AG04450 (cell line): ENCODE results near the gene SECTM1. TPM values are rescaled to one million over a fixed set of nuclear protein-coding genes. Genes with fewer than 3 reads are reported as not detected.

Experiments
- CTCF ChIA-PET: fragments of 300-600, 350-600 bp; formaldehyde crosslinking; extraction: SDS; loops from one replicate; lab custom pipeline; 2022; ENCODE audit warnings: antibody characterized with exemption, inconsistent platforms; lab: Charles Lee
- POLR2A ChIA-PET: fragments of 350-600 bp; formaldehyde crosslinking; extraction: SDS; loops from one replicate; lab custom pipeline; 2021; ENCODE audit warnings: antibody characterized with exemption, inconsistent platforms; lab: Yijun Ruan, JAX
- DNase-seq: peaks from one replicate; pipeline ENCODE4 v3.0.0-alpha.2; 2011; ENCODE audit warnings: low read depth, low spot score
- H3K27ac ChIP-seq: one replicate; pipeline ENCODE4 v1.5.1; 2012; ENCODE audit warnings: low read depth, low read length, control low read depth
- H3K27me3 ChIP-seq: one replicate; pipeline ENCODE4 v1.6.0; 2012; ENCODE audit warnings: low read length; ENCODE audit not compliant: control insufficient read depth, insufficient read depth
- H3K4me3 ChIP-seq: 2 replicates; pipeline ENCODE4 v1.5.1; 2011; ENCODE audit warnings: mild to moderate bottlenecking, low read depth, low read length, control low read depth
- H3K9me3 ChIP-seq: 2 replicates; pipeline ENCODE4 v1.5.1; 2012; ENCODE audit warnings: low read length; ENCODE audit not compliant: control insufficient read depth, insufficient read depth
- polyA plus RNA-seq: library from polyadenylated mRNA; depleted of rRNA; stranded (reverse); fragments of >200 nt; gene quantifications from 2 replicates; pipeline ENCODE4 v1.2.3, GENCODE V29; 2011
- TF ChIP-seq, protein P1 (sequence below): IDR thresholded peaks from 2 replicates; pipeline ENCODE4 v1.5.1; 2011; ENCODE audit warnings: low read depth, low read length, control low read depth, inconsistent platforms

The SECTM1 gene
- polyA plus RNA-seq, 1 experiment = 8.0 TPM

DNA sequence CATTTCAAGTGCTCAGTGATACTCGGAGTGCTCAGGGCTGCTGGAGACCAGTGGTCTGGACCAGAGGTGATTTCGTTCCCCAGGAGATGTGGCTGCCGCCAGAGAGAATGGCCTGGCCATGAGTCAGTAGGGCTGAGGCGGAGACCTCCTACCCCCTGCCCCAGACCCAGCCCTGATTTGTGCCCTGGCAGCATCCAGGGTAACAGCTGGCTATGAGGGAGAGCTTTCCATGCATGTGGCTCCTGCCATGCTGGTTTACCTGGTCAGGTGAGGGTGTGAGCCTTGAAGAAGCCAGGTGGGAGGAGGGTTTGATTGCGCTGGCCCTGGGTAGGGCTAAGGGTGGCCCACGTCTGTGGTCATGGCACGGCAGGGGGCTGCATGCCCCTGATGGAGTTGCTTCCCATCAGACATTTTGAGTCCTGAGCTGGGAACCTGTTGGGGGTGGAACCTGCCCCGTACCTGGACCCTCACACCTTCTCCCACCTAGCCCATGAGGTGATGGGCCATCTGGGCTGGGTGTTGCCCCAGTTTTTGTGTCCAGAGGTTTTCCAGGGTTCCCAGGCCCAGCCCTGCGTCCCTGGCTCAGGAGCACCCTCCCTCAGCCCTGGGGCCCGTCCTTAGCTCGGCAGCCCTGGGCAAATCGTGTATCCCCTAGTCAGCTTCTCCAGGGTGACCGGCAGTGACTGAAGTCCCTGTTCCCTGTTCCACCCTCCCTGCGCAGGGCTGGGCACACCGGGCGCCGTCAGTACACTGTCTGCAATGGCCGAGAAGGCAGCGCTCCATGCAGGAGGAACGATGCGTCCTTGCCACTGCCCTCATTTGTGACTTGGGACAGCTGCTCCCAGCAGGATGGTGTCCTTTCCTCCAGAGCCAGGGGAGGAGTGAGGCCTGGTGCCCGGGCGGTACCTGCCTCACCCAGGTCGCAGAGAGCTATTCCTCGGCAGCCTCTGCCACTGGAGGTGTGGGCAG is 51.0 kb downstream of the SECTM1 start:
- POLR2A ChIA-PET = interaction anchor here (0.9 to 2.6 kb wide), 4 partner anchors 9 to 51 kb away, joined by 4 to 12 read pairs (median 8); partner anchors contain the start of gene CSNK1D
- TF ChIP-seq, protein P1, sequence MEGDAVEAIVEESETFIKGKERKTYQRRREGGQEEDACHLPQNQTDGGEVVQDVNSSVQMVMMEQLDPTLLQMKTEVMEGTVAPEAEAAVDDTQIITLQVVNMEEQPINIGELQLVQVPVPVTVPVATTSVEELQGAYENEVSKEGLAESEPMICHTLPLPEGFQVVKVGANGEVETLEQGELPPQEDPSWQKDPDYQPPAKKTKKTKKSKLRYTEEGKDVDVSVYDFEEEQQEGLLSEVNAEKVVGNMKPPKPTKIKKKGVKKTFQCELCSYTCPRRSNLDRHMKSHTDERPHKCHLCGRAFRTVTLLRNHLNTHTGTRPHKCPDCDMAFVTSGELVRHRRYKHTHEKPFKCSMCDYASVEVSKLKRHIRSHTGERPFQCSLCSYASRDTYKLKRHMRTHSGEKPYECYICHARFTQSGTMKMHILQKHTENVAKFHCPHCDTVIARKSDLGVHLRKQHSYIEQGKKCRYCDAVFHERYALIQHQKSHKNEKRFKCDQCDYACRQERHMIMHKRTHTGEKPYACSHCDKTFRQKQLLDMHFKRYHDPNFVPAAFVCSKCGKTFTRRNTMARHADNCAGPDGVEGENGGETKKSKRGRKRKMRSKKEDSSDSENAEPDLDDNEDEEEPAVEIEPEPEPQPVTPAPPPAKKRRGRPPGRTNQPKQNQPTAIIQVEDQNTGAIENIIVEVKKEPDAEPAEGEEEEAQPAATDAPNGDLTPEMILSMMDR = no peak
- no peaks in the 10 kb centered on the region for H3K27me3 ChIP-seq
- H3K4me3 ChIP-seq = no peak overlapping the region
- CTCF ChIA-PET = interaction anchor here (0.5 to 1.5 kb wide), 2 partner anchors 17 to 599 kb away, joined by 3 to 4 read pairs; partner anchors contain the start of genes ARL16 and HGS
- peaks cover 3% of the 10 kb centered on the region; the same call in 1 of the 2 replicates for H3K9me3 ChIP-seq
- no peak overlapping the region for H3K27ac ChIP-seq
- no peak for DNase-seq

DNA sequence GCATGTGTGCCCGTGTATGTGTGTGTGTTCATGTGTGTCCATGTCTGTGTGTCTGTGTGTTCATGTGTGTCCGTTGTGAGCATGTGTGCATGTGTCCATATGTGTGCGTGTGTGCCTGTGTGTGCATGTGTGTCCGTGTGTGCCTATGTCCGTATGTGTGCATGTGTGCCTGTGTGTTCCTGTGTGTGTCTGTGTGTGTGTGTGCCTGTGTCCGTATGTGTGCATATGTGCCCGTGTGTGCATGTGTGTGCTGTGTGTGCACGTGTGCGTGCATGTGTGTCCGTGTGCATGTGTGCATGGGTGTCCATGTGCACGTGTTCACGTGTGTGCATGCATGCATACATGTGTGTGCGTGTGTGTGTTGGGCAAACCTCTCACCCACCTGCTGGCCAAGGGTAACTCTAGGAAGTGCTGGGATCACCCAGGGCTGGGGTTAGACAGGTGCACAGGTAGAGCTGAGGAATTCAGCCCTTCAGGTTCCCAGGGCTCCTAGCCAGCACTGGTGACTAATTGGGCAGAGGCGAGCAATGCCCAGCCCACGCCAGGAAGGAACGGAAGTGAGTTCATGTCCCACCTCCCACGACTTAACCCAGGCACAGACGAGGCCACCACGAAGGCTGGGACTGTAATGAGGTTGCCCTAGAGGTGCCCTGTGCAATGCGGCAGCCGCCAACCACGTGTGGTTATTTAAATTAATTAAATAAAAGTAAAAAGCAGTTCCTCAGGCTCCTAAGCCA is 51.9 kb downstream of the SECTM1 start:
- POLR2A ChIA-PET = interaction anchor here (2.6 kb wide), 1 partner anchor 8 kb away, joined by 12 read pairs; the partner anchor contains the start of gene CSNK1D
- no peak for DNase-seq
- TF ChIP-seq, protein P1 = no peak

DNA sequence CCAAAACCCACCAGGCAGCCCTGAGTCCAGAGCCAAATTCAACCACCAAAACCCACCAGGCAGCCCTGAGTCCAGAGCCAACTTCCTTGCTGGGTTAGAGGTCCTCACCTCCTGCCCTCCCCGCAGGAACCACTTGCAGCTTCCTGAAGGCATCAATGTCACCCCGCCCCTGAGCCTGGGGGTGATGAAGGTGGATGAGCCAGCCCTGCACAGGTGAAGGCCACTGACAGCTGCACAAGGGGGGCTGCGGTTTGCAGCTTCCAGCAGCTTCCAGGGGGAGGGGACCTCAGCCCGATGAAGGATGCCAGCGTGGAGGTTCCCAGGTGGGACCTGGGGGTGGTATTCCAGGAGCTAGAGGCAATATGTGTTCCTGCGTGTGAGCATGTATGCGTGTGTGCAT is 52.5 kb downstream of the SECTM1 start:
- ChIA-PET POLR2A (no interaction called here), CTCF (no interaction called here)
- Histone ChIP-seq H3K27ac (no peak overlapping the region), H3K27me3 (no peaks in the 10 kb centered on the region), H3K4me3 (no peak overlapping the region), H3K9me3 (no peaks in the 10 kb centered on the region)
- DNase-seq = no peak
- TF ChIP-seq, protein P1 = no peak

More for the DNA sequence above, 51.9 kb downstream of the SECTM1 start:
- CTCF ChIA-PET = no interaction called here
- no peak overlapping the region for H3K27ac ChIP-seq
- H3K27me3 ChIP-seq = no peaks in the 10 kb centered on the region
- no peaks in the 10 kb centered on the region for H3K9me3 ChIP-seq
- H3K4me3 ChIP-seq = no peak overlapping the region

DNA sequence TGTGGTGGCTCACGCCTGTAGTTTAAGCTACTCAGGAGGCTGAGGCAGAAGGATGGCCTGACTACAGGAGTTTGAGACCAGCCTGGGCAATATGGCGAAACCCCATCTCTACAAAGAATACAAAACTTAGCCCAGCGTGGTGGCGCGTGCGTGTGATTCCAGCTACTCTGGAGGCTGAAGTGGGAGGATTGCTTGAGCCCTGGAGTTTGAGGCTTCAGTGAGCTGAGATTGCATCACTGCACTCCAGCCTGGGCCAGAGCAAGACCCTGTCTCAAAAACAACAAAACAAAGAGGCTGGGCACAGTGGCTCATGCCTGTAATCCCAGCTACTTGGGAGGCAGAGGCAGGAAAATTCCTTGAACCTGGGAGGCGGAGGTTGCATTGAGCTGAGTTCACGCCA is 53.0 kb downstream of the SECTM1 start:
- TF ChIP-seq, protein P1 = no peak
- H3K27ac ChIP-seq = no peak overlapping the region
- no peak for DNase-seq
- H3K9me3 ChIP-seq = no peaks in the 10 kb centered on the region
- no peaks in the 10 kb centered on the region for H3K27me3 ChIP-seq
- H3K4me3 ChIP-seq = no peak overlapping the region
- CTCF ChIA-PET = no interaction called here
- POLR2A ChIA-PET = no interaction called here
